Measurements from ENCODE around the gene CELF2.

Gene CELF2

GRCh38 chr10:11301571-11302111, 284.0 kb downstream of the CELF2 start:
- no peak overlapping the region for H3K4me3 ChIP-seq (ENCODE audit: low read length)
- TF ChIP-seq ZNF274 (IDR thresholded peaks at IDR 0.05; ENCODE audit: low read depth, low read length), result no peak

- no peak for TF ChIP-seq ZNF274 (IDR thresholded peaks at IDR 0.05; ENCODE audit: low read depth, low read length)
- H3K4me3 ChIP-seq (ENCODE audit: low read length), result no peak overlapping the region
These were observed 284.5 kb downstream of the CELF2 start for GRCh38 chr10:11302181-11302580.

- H3K4me3 ChIP-seq (ENCODE audit: low read length), result no peak overlapping the region
- TF ChIP-seq ZNF274 (IDR thresholded peaks at IDR 0.05; ENCODE audit: low read depth, low read length), result no peak
These were observed 285.9 kb downstream of the CELF2 start for GRCh38 chr10:11303361-11304170.

- no peak for TF ChIP-seq ZNF274 (IDR thresholded peaks at IDR 0.05; ENCODE audit: low read depth, low read length)
- no peak overlapping the region for H3K4me3 ChIP-seq (ENCODE audit: low read length)
These were observed 287.4 kb downstream of the CELF2 start for GRCh38 chr10:11304906-11305585.

- H3K4me3 ChIP-seq (ENCODE audit: low read length), result no peak overlapping the region
- no peak for TF ChIP-seq ZNF274 (IDR thresholded peaks at IDR 0.05; ENCODE audit: low read depth, low read length)
These were observed 288.3 kb downstream of the CELF2 start for GRCh38 chr10:11305825-11306593.

- TF ChIP-seq ZNF274 (IDR thresholded peaks at IDR 0.05; ENCODE audit: low read depth, low read length), result no peak
- no peak overlapping the region for H3K4me3 ChIP-seq (ENCODE audit: low read length)
These were observed 289.3 kb downstream of the CELF2 start for GRCh38 chr10:11307004-11307403.

GRCh38 chr10:11307937-11308336, 290.3 kb downstream of the CELF2 start:
- no peak overlapping the region for H3K4me3 ChIP-seq (ENCODE audit: low read length)
- TF ChIP-seq ZNF274 (IDR thresholded peaks at IDR 0.05; ENCODE audit: low read depth, low read length), result no peak

- TF ChIP-seq ZNF274 (IDR thresholded peaks at IDR 0.05; ENCODE audit: low read depth, low read length), result no peak
These were observed 293.4 kb downstream of the CELF2 start for GRCh38 chr10:11311027-11311426.

GRCh38 chr10:11313463-11313862, 295.8 kb downstream of the CELF2 start:
- H3K4me3 ChIP-seq (ENCODE audit: low read length), result no peak overlapping the region
- TF ChIP-seq ZNF274 (IDR thresholded peaks at IDR 0.05; ENCODE audit: low read depth, low read length), result no peak

More at GRCh38 chr10:11311027-11311426, 293.4 kb downstream of the CELF2 start:
- no peak overlapping the region for H3K4me3 ChIP-seq (ENCODE audit: low read length)

- H3K4me3 ChIP-seq (ENCODE audit: low read length), result no peak overlapping the region
- no peak for TF ChIP-seq ZNF274 (IDR thresholded peaks at IDR 0.05; ENCODE audit: low read depth, low read length)
These were observed 300.4 kb downstream of the CELF2 start for GRCh38 chr10:11317936-11318670.

- no peak for TF ChIP-seq ZNF274 (IDR thresholded peaks at IDR 0.05; ENCODE audit: low read depth, low read length)
- H3K4me3 ChIP-seq (ENCODE audit: low read length), result no peak overlapping the region
These were observed 301.3 kb downstream of the CELF2 start for GRCh38 chr10:11318826-11319598.

- no peak for TF ChIP-seq ZNF274 (IDR thresholded peaks at IDR 0.05; ENCODE audit: low read depth, low read length)
- no peak overlapping the region for H3K4me3 ChIP-seq (ENCODE audit: low read length)
These were observed 302.4 kb downstream of the CELF2 start for GRCh38 chr10:11319990-11320602.

Measured in GM08714 (cell line).